NCI-H748 (cell line): Measurements from ENCODE around the gene ETDB.
"Not testable (repeated sequence)": the region's sequence is repeated elsewhere in the genome, so short reads cannot be mapped to it uniquely, and the experiment has no call there.

ENCODE experiments used
- DNase-seq: peaks from one replicate; lab custom pipeline; 2025; ENCODE audit not compliant: unreplicated experiment; lab: John Stamatoyannopoulos, UW

Gene ETDB

GRCh38 chrX:135120056-135120576, at the start of gene ETDB:
ETDB (minus strand) TSS chrX:135120526; CDS start chrX:135119261, 1,265 bp downstream.
- DNase-seq: not testable (repeated sequence)

GRCh38 chrX:135169534-135169933, 49.2 kb upstream of the ETDB start:
- not testable (repeated sequence) for DNase-seq

GRCh38 chrX:135168486-135168885, 48.2 kb upstream of the ETDB start:
- DNase-seq: no peak

GRCh38 chrX:135154688-135155087, 34.4 kb upstream of the ETDB start:
- not testable (repeated sequence) for DNase-seq

GRCh38 chrX:135126145-135126544, 5.8 kb upstream of the ETDB start:
- DNase-seq: not testable (repeated sequence)

- DNase-seq: not testable (repeated sequence)
Observed at GRCh38 chrX:135116064-135116463, 4.3 kb downstream of the ETDB start.

GRCh38 chrX:135114392-135114791, 5.9 kb downstream of the ETDB start:
- no peak for DNase-seq

- DNase-seq: no peak
Observed at GRCh38 chrX:135112743-135113142, 7.6 kb downstream of the ETDB start.

- DNase-seq: peak; percentile 3
Observed at GRCh38 chrX:135112096-135112729, 8.1 kb downstream of the ETDB start.

GRCh38 chrX:135109554-135109953, 10.8 kb downstream of the ETDB start:
- DNase-seq: no peak

- no peak for DNase-seq
Observed at GRCh38 chrX:135099493-135099783, 20.9 kb downstream of the ETDB start.

- DNase-seq: not testable (repeated sequence)
Observed at GRCh38 chrX:135097196-135097744, 23.1 kb downstream of the ETDB start.

- no peak for DNase-seq
Observed at GRCh38 chrX:135095715-135096114, 24.6 kb downstream of the ETDB start.

- no peak for DNase-seq
Observed at GRCh38 chrX:135094726-135095125, 25.6 kb downstream of the ETDB start.

- no peak for DNase-seq
Observed at GRCh38 chrX:135089126-135089525, 31.2 kb downstream of the ETDB start.

GRCh38 chrX:135087867-135088266, 32.5 kb downstream of the ETDB start:
- DNase-seq: no peak

GRCh38 chrX:135086197-135086854, 34.0 kb downstream of the ETDB start:
- peak; percentile 74 for DNase-seq

GRCh38 chrX:135081693-135082404, 38.5 kb downstream of the ETDB start:
- no peak for DNase-seq
